Limb (tissue), 2 donors: Measurements from ENCODE around the gene FRAT2.
A peak's percentile ranks its signal among the peaks of the same experiment; 100 is the strongest.

Experiments
- DNase-seq, 2 donors: peaks; one replicate each; pipeline ENCODE4 v3.0.0-alpha.2; 2016; ENCODE audit errors: extremely low spot score in 2 of 2

The FRAT2 gene

GRCh38 chr10:97325754-97326153, 8.8 kb downstream of the FRAT2 start:
- no peak for DNase-seq

GRCh38 chr10:97323501-97323900, 11.0 kb downstream of the FRAT2 start:
- DNase-seq, result no peak

- DNase-seq, result no peak
Measured at GRCh38 chr10:97321804-97322190, 12.7 kb downstream of the FRAT2 start.

GRCh38 chr10:97321032-97321803, 13.3 kb downstream of the FRAT2 start:
- peak; percentile 31 to 68 for DNase-seq

- peak in 1 of 2 donors; percentile 42 for DNase-seq
Measured at GRCh38 chr10:97320480-97321031, 14.0 kb downstream of the FRAT2 start.

- DNase-seq, result peak in 1 of 2 donors; percentile 70
Measured at GRCh38 chr10:97319671-97320479, 14.7 kb downstream of the FRAT2 start.

GRCh38 chr10:97318772-97319651, 15.5 kb downstream of the FRAT2 start, which contains the start of gene FRAT1:
Gene FRAT1, plus strand, starts transcription at chr10:97319271. Its CDS starts 183 bp downstream, at chr10:97319454.
- peak; percentile 85 to 96 for DNase-seq

- DNase-seq, result no peak
Measured at GRCh38 chr10:97314671-97315070, 19.9 kb downstream of the FRAT2 start.

- DNase-seq, result no peak
Measured at GRCh38 chr10:97312897-97313296, 21.6 kb downstream of the FRAT2 start.

GRCh38 chr10:97311111-97311626, 23.4 kb downstream of the FRAT2 start:
- no peak for DNase-seq

- DNase-seq, result no peak
Measured at GRCh38 chr10:97307866-97308780, 26.4 kb downstream of the FRAT2 start.

- DNase-seq, result no peak
Measured at GRCh38 chr10:97307441-97307840, 27.1 kb downstream of the FRAT2 start.

GRCh38 chr10:97302088-97302791, 32.3 kb downstream of the FRAT2 start:
- DNase-seq, result no peak

GRCh38 chr10:97300980-97301379, 33.5 kb downstream of the FRAT2 start:
- no peak for DNase-seq

- DNase-seq, result no peak
Measured at GRCh38 chr10:97298223-97298571, 36.3 kb downstream of the FRAT2 start.

- DNase-seq, result no peak
Measured at GRCh38 chr10:97297556-97298222, 36.8 kb downstream of the FRAT2 start.

- DNase-seq, result no peak
Measured at GRCh38 chr10:97292862-97293198, 41.7 kb downstream of the FRAT2 start.

- DNase-seq, result peak; percentile 93 to 97
Measured at GRCh38 chr10:97292097-97292861, 42.2 kb downstream of the FRAT2 start, which contains the start of gene ARHGAP19. Gene ARHGAP19, minus strand, starts transcription at chr10:97292637. Its CDS starts 10 bp downstream, at chr10:97292627.
